ENCODE measurements around the gene SSBP3. TPM values are rescaled to one million over a fixed set of nuclear protein-coding genes. Genes with fewer than 3 reads are reported as not detected.

The SSBP3 gene
- total and polyA plus RNA-seq, 2 experiments from 2014 or later = 47.4 to 68.6 TPM

GRCh38 chr1:54250670-54251069, 155.5 kb downstream of the SSBP3 start:
- H3K27me3 Mint-ChIP-seq (ENCODE audit: insufficient read depth, low read depth, poor library complexity) = peaks cover 10% of the 10 kb centered on the region
- Histone ChIP-seq H3K9me2 (ENCODE audit: insufficient read depth) (no peaks in the 10 kb centered on the region), H3K4me3 (no peak overlapping the region), H3F3A (replicated peaks; ENCODE audit: low read depth) (no peaks in the 10 kb centered on the region), H4K20me1 (replicated peaks; ENCODE audit: insufficient read depth) (peaks cover 3% of the 10 kb centered on the region; the same call in 1 of the 2 replicates), H3K4me2 (no peak overlapping the region), H3K27ac (ENCODE audit: low read depth) (no peak overlapping the region), H3K36me3 (ENCODE audit: insufficient read depth) (peaks cover 3% of the 10 kb centered on the region; the same call in 1 of the 2 replicates), H2AFZ (no peak overlapping the region), H3K4me1 (ENCODE audit: insufficient read depth) (no peaks in the 10 kb centered on the region), H3K27me3 (ENCODE audit: insufficient read depth) (no peaks in the 10 kb centered on the region), H3K79me2 (replicated peaks; ENCODE audit: insufficient read depth) (peaks cover 3% of the 10 kb centered on the region)
- peaks cover 12% of the 10 kb centered on the region; the same call in 2 of the 3 replicates for H3K36me3 Mint-ChIP-seq (ENCODE audit: low read depth)
- peaks cover 10% of the 10 kb centered on the region for H3K4me1 Mint-ChIP-seq
- DNase-seq (ENCODE audit: low spot score) = no peak
- no peak overlapping the region for H3K27ac Mint-ChIP-seq
- ATAC-seq = no peak
- TF ChIP-seq ZNF114 (CRISPR knock-in tag; IDR thresholded peaks at IDR 0.05) (no peak), STAT1 (IDR thresholded peaks at IDR 0.05; ENCODE audit: unreplicated experiment) (no peak), POLR2AphosphoS5 (IDR thresholded peaks at IDR 0.05; ENCODE audit: low read depth) (no peak), REST (IDR thresholded peaks at IDR 0.05; ENCODE audit: unreplicated experiment) (no peak), EZH2phosphoT487 (IDR thresholded peaks at IDR 0.05; ENCODE audit: unreplicated experiment) (no peak), ZNF462 (CRISPR knock-in tag; IDR thresholded peaks at IDR 0.05) (no peak), CTCF (conservative IDR thresholded peaks at IDR 0.05; ENCODE audit: low read depth in 2 of 2) (no peak), EZH2 (IDR thresholded peaks at IDR 0.05; ENCODE audit: low read depth, unreplicated experiment) (no peak), NANOG (IDR thresholded peaks at IDR 0.05; ENCODE audit: borderline replicate concordance) (no peak), ZNF331 (CRISPR knock-in tag; IDR thresholded peaks at IDR 0.05; ENCODE audit: low read depth) (no peak), CREB1 (CRISPR knock-in tag; IDR thresholded peaks at IDR 0.05; ENCODE audit: low read depth) (no peak), ETS1 (IDR thresholded peaks at IDR 0.05) (no peak)
- no peak overlapping the region for H3K4me3 Mint-ChIP-seq
- H3K9me3 Mint-ChIP-seq = no peaks in the 10 kb centered on the region
